Left ventricle myocardium inferior (tissue), 1 donor: Measurements from ENCODE around the gene TSHZ2. TPM values are rescaled to one million over a fixed set of nuclear protein-coding genes. Genes with fewer than 3 reads are reported as not detected.

Experiments used
- DNase-seq: peaks from one replicate; pipeline ENCODE4 v3.0.0-alpha.2; 2020
- H3K27ac ChIP-seq: fragments of 200-600 bp; replicated peaks from 2 replicates; pipeline ENCODE4 v1.8.0; 2021
- H3K27me3 ChIP-seq: fragments of 200-600 bp; 2 replicates; pipeline ENCODE4 v1.8.0; 2021; ENCODE audit warnings: low read depth
- H3K36me3 ChIP-seq: fragments of 200-600 bp; 2 replicates; pipeline ENCODE4 v1.8.0; 2021
- H3K4me1 ChIP-seq: fragments of 200-600 bp; 2 replicates; pipeline ENCODE4 v1.8.0; 2021
- H3K4me3 ChIP-seq: fragments of 200-600 bp; 2 replicates; pipeline ENCODE4 v1.8.0; 2021; ENCODE audit warnings: mild to moderate bottlenecking, moderate library complexity
- H3K9me3 ChIP-seq: fragments of 200-600 bp; replicated peaks from 2 replicates; pipeline ENCODE4 v1.8.0; 2021
- intact Hi-C: fragments of 100-400 bp; cut with micrococcal nuclease; formaldehyde crosslinking; loops from one replicate; pipeline ENCODE4 v1.11.0; 2022
- total RNA-seq: library from RNA; stranded (reverse); fragmentation: NEBNext Ultra II Directional; extraction: Animal tissue kit (Norgen Biotek cat#: 25700); gene quantifications from one replicate; pipeline ENCODE4 v1.2.1, GENCODE V29; 2021
- TF ChIP-seq, protein P1 (sequence below): fragments of 200-600 bp; IDR thresholded peaks from 2 replicates; pipeline ENCODE4 v1.8.0; 2021; ENCODE audit warnings: antibody characterized with exemption, mild to moderate bottlenecking, borderline replicate concordance
- donor health status: DM: no; HTN: yes; CAD: no; lungs with severe emphysema.

The TSHZ2 gene
- total RNA-seq, 1 donor from 2014 or later = 3.1 TPM

DNA sequence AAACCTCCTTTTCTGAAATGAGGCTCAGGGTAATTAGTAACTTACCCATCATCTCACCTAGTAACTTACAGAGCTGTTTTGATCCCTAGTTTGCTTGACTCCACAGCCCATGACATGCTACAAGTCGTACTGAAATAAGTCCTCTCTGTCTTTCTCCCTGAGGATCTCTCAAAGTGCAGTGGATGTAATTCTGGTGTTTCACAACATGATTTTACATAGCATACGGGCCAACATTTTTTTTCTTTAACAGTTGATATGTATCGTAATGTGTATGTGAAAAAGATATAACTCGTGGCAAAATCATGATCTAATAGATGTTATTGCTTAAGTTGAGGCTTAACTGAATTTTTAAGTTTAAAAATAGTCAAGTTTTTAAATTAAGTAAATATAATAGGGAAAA lies 45.0 kb downstream of the TSHZ2 start:
- H3K27me3 ChIP-seq = no peaks in the 10 kb centered on the region
- intact Hi-C loops = no loop called here
- H3K9me3 ChIP-seq = peaks cover 9% of the 10 kb centered on the region
- H3K36me3 ChIP-seq = no peaks in the 10 kb centered on the region
- H3K4me1 ChIP-seq = peaks cover 3% of the 10 kb centered on the region
- TF ChIP-seq, protein P1, sequence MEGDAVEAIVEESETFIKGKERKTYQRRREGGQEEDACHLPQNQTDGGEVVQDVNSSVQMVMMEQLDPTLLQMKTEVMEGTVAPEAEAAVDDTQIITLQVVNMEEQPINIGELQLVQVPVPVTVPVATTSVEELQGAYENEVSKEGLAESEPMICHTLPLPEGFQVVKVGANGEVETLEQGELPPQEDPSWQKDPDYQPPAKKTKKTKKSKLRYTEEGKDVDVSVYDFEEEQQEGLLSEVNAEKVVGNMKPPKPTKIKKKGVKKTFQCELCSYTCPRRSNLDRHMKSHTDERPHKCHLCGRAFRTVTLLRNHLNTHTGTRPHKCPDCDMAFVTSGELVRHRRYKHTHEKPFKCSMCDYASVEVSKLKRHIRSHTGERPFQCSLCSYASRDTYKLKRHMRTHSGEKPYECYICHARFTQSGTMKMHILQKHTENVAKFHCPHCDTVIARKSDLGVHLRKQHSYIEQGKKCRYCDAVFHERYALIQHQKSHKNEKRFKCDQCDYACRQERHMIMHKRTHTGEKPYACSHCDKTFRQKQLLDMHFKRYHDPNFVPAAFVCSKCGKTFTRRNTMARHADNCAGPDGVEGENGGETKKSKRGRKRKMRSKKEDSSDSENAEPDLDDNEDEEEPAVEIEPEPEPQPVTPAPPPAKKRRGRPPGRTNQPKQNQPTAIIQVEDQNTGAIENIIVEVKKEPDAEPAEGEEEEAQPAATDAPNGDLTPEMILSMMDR = no peak
- no peak for DNase-seq
- H3K27ac ChIP-seq = no peak overlapping the region
- H3K4me3 ChIP-seq = no peak overlapping the region

DNA sequence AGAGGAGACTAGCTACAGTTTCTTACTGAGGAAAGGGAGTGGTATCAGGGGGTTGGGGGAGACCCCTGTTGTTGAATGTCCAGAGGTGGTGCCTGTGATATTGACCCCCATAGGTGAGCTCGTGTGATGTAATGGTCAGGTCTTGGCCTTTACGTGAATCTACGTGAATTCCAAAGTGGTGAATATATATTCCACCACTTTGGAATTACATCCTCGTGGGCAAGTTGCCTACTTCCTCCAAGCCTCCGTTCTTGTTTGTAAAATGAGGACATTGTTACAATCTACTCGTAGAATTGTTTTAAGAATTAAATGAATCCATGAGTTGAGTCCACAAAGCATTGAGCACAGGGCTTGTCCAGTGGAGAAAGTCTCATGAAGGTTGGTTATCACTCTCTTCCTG lies 47.3 kb downstream of the TSHZ2 start:
- Histone ChIP-seq H3K36me3 (no peaks in the 10 kb centered on the region), H3K4me3 (no peak overlapping the region), H3K27ac (no peak overlapping the region), H3K27me3 (no peaks in the 10 kb centered on the region), H3K9me3 (no peaks in the 10 kb centered on the region), H3K4me1 (peaks cover 3% of the 10 kb centered on the region)
- TF ChIP-seq, protein P1 = no peak
- no peak for DNase-seq
- intact Hi-C loops = no loop called here

- Histone ChIP-seq H3K4me3 (no peak overlapping the region), H3K4me1 (peaks cover 3% of the 10 kb centered on the region), H3K36me3 (no peaks in the 10 kb centered on the region), H3K9me3 (no peaks in the 10 kb centered on the region), H3K27ac (no peak overlapping the region), H3K27me3 (no peaks in the 10 kb centered on the region)
- intact Hi-C loops = no loop called here
- no peak for DNase-seq
- TF ChIP-seq, protein P1 = no peak
These were observed 48.2 kb downstream of the TSHZ2 start for GRCh38 chr20:53020376-53020775.

- no peaks in the 10 kb centered on the region for H3K27me3 ChIP-seq
- no peak overlapping the region for H3K4me3 ChIP-seq
- no peak overlapping the region for H3K27ac ChIP-seq
- TF ChIP-seq, protein P1 = peak; percentile 14
- intact Hi-C loops = no loop called here
- peaks cover 3% of the 10 kb centered on the region for H3K4me1 ChIP-seq
- no peak for DNase-seq
- no peaks in the 10 kb centered on the region for H3K36me3 ChIP-seq
- no peaks in the 10 kb centered on the region for H3K9me3 ChIP-seq
These were observed 48.7 kb downstream of the TSHZ2 start for GRCh38 chr20:53020834-53021233.

DNA sequence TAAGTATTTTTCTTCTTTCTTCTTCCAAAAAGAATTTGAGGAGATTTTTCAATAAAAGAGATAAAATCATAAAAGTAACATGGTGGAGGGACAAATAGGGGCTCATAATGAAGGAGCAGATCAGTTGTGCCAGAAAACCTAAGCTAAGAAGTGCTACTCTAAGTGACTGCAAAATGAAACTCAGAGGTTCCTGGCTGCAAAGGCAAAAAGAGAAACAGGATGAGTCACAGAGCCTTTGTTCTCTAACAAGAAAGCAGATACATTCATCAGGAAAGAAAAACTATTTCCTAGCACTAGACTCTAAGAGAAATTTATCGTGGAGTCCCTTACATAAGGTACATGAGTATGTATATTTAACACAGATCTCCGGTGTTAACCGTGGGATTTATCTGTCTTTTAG lies 49.8 kb downstream of the TSHZ2 start:
- no peak for DNase-seq
- Histone ChIP-seq H3K27me3 (no peaks in the 10 kb centered on the region), H3K4me1 (peaks cover 3% of the 10 kb centered on the region), H3K36me3 (no peaks in the 10 kb centered on the region), H3K9me3 (no peaks in the 10 kb centered on the region), H3K27ac (no peak overlapping the region), H3K4me3 (no peak overlapping the region)
- intact Hi-C loops = no loop called here
- TF ChIP-seq, protein P1 = no peak
